Forelimb muscle (tissue), 1 donor: Measurements from ENCODE around the gene THOC5. TPM values are rescaled to one million over a fixed set of nuclear protein-coding genes. Genes with fewer than 3 reads are reported as not detected.

ENCODE experiments used
- DNase-seq: peaks from one replicate; pipeline ENCODE4 v3.0.0-alpha.2; 2013; ENCODE audit warnings: low read depth
- polyA plus RNA-seq: library from polyadenylated mRNA; unstranded; fragments of 120-200 nt; gene quantifications from one replicate; pipeline ENCODE4 v1.2.1, GENCODE V29; 2013; ENCODE audit not compliant: insufficient read length

The THOC5 gene
- polyA plus RNA-seq, 1 donor = 22.4 TPM

GRCh38 chr22:29476116-29476515 is 77.4 kb downstream of the THOC5 start:
- no peak for DNase-seq

GRCh38 chr22:29475550-29475949 is 78.0 kb downstream of the THOC5 start:
- no peak for DNase-seq

- no peak for DNase-seq
Measured at GRCh38 chr22:29473001-29473400, 80.6 kb downstream of the THOC5 start.

GRCh38 chr22:29470159-29470855 is 83.2 kb downstream of the THOC5 start:
- no peak for DNase-seq

GRCh38 chr22:29469755-29470154 is 83.8 kb downstream of the THOC5 start:
- no peak for DNase-seq

GRCh38 chr22:29464581-29464980 is 89.0 kb downstream of the THOC5 start:
- no peak for DNase-seq

GRCh38 chr22:29463629-29464028 is 89.9 kb downstream of the THOC5 start:
- DNase-seq = no peak

GRCh38 chr22:29461263-29461662 is 92.3 kb downstream of the THOC5 start:
- DNase-seq = no peak

- DNase-seq = no peak
Measured at GRCh38 chr22:29459773-29460172, 93.8 kb downstream of the THOC5 start.

GRCh38 chr22:29458551-29458950 is 95.0 kb downstream of the THOC5 start:
- DNase-seq = no peak

- no peak for DNase-seq
Measured at GRCh38 chr22:29457730-29458129, 95.8 kb downstream of the THOC5 start.

- no peak for DNase-seq
Measured at GRCh38 chr22:29456211-29456671, 97.3 kb downstream of the THOC5 start.

Other genes starting within 250 kb of the THOC5 start
- 9.6 TPM for gene GAS2L1, start 247.1 kb downstream of the THOC5 start, polyA plus RNA-seq
- gene RASL10A, start 238.1 kb downstream of the THOC5 start, polyA plus RNA-seq = 2.5 TPM
- 23.9 TPM for gene AP1B1, start 165.2 kb downstream of the THOC5 start, polyA plus RNA-seq
- gene RFPL1, start 115.2 kb downstream of the THOC5 start, polyA plus RNA-seq = not detected
- gene NEFH, start 73.5 kb downstream of the THOC5 start, polyA plus RNA-seq = 1.5 TPM
- 28.2 TPM for gene NIPSNAP1, start 27.4 kb upstream of the THOC5 start, polyA plus RNA-seq
- 18.0 TPM for gene NF2, start 49.9 kb upstream of the THOC5 start, polyA plus RNA-seq
- gene CABP7, start 166.2 kb upstream of the THOC5 start, polyA plus RNA-seq = 0.14 TPM
- gene ZMAT5, start 213.2 kb upstream of the THOC5 start, polyA plus RNA-seq = 18.0 TPM
- 130 TPM for gene UQCR10, start 213.6 kb upstream of the THOC5 start, polyA plus RNA-seq